ENCODE results near the gene CTU1.

CTU1 gene

DNA sequence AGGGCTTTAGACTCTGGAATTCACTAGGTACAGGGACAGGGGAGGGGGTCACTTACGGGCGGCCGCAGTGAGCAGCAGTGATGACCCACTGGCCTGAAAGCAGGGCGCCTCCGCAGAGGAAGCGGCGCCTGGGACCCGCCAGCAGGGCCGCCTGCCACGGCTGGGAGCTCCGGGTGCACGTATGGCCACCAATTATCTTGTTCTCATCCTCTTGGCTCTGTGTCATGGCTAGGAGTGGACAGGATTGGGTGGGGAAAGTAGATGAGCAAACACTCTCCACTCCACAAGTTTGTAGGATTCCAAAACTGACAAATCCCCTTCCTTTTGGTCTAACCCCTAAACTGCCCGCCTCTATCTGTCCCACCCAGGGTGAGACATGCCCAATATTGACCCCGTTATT lies 26.7 kb downstream of the CTU1 start:
- no peak for DNase-seq

DNA sequence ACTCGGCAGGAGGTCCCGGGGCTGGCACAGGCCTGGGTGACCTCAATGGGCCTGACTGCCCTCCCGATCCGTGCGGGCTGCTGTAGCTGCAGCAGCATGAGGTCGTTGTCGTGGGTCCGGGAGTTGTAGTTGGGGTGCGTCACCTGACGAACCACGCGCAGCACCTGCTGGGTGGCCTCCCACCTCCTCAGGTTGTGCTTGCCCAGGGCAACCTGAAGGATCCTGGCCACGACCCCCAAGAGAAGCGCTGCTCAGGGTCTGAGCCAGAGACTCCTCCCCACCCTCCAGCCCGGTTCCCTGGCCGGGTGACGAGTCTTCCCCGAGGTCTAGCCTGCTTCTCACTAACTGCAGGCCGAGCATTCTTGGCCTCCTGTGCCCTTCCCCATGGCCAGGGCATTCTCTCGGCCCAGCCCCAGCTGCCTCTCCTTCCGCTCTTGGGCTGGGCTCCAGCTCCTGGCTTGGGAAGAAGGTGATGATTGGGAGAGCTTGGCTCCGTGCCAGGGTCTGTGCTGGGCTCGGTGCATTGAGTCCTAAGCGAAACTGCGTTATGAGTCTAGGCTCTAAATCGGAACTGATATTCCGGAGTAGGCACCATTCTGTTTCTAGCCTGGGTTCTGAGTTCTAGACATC lies 28.6 kb downstream of the CTU1 start:
- DNase-seq: no peak

DNA sequence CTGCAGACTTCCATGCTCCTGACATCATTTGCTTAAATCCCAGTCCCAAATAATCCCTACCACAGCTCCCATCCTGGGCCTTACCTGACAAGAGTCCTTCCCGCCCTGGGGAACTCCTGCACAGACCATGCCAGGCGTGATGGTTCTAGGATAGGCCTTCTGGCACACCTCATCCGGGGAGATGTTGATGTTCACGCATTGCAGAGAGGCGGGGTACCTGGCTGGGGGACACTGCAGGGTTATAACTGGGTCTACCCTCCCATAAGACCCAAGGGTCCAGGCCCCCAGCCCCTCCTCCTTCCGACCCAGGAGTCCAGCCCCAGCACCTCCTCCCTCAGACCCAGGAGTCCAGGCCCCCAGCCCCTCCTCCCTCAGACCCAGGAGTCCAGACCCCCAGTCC lies 29.5 kb downstream of the CTU1 start:
- no peak for DNase-seq

DNA sequence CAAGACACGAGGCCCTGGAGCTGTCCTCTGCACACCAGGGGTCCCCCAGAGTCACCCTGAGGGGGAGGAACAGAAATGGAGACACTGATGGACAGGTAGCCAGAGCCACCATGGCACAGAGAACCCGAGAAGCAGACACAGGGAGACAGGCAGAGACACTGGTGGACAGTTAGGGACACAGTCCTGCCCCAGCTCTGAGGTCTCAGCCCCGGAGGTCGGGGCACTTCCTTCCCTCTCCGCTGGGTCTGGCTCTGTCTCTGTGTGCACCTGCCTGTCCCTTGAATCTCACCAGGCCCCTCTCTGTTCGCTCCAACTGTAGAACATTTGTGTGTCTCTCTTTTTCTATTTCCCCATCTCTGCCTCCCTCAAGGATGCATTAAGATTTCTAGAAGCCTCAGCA lies 30.1 kb downstream of the CTU1 start:
- DNase-seq: no peak

DNA sequence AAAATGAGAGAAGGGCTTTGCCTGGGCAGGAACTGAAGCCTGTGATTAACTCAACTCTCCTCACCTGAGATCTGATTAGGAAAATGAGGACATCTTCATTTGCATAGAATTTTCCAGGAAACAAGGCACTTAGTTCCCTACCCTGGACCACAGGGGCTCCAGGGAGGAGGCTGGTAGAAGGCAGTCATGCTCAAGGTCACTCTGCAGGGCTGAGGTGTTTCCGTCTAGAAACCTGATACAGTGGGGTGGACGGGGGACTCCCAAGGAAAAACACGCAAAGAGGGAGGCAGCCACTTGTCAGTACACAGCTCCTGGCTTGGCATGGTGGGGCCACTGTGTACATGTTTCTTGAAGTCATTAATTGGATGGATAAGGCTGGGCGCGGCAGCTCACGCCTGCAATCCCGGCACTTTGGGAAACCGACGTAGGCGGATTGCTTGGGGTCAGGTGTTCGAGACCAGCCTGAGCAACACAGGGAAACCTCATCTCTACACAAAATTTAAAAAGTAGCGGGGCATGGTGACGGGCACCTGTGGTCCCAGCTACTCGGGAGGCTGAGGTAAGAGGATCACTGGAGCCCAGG lies 31.5 kb downstream of the CTU1 start:
- DNase-seq: no peak

DNA sequence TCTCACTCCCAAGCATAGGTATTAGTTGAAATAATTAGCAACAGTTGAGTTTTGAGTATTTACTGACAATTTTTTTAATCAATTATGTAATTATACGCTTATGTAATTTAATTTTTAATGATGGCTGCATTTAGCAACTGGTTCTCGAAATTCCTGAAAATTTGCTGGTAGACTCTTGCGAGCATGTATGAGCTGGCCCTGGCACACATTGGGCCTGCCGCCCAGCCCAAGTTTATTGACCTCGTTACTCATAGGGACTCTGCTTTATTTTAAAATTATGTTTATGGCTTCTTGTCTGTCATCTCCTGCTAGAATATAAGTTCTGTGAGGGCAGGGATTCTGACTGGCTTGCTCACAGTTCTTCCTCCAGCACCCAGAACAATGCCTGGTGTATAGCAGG lies 32.2 kb downstream of the CTU1 start:
- DNase-seq: no peak

DNA sequence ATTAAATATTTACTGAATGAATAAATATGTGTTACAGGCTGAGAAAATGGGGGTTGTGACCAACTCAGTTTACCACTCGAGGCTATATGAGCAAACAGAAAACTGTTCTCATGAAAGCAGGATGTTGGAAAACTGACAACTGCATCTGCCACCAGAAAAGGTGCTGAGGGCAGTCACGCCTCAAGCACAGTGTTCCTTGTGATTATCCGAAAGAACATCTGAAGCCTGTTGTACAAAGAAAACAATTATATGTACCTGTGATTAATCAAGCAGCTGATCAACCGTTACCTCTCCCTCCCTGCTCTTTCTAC lies 37.2 kb downstream of the CTU1 start:
- DNase-seq: no peak

DNA sequence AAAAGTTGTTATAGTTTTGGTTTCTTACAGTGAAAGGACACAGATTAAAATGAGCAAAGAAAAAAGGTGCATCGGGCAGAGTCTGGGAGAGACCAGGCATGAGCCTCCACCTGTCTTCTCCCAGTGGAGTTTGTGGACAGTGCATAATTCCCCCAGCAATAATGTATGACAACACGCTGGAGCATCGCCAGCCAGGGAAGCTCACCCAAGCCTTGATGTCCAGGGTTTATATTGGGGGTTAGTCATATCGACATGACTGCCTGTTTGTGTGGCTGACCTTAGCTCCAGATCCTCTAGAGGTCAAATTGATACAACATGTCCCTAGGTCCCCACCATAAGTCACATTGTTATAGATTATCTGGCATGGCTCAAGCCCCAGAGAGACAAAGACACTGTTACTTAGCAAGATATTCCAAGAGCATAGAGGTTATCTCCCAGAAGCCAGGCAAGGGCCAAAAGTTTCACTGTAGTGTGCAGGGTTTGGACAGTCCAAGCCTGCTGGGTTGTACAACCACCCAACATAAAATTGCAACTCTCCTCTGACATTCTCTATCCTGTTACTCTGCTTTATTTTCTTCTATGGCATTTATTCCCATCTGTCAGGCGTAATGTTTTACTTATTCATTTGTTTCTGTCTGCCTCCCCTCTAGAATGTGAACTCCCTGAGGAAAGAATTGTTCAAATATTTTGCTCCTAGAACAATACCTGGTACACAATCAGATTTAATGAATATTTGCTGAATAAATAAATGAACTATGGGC lies 37.7 kb downstream of the CTU1 start:
- no peak for DNase-seq

DNA sequence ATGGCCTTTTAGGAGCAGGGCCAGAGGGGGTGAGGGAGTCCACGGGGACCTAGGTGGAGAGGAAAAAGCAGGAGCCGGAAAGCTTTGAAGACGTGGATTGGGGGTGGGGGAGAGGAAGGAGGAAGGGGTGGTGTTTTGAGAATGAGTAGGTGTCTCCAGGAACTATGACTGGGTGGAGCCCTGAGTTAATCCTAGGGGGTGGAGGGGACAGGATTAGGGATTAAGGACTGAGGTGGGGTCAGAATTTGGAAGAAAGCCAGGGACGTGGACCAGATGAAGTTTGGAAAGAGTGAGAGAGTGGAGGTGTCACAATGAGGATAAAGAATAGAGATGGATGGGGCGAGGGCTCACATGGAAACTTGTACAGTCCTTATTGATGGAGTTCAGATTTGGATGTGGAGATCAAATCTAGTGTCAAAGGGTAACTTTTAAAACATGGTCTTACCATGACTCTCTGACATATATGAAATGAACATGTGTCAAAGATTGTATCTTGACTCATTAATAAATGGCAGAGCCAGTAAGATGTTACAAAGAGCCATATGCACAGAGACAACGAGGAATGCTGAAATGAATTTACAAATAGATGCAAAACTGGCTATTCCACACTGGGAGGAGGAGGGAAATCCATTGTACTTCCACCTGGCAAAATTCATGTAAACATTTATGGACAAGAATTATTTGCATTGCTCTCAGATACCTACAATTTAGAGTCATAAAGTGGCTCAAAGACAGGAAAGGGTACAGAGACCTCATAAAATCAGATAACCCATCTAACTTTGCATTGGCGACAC lies 41.6 kb downstream of the CTU1 start:
- DNase-seq: no peak

DNA sequence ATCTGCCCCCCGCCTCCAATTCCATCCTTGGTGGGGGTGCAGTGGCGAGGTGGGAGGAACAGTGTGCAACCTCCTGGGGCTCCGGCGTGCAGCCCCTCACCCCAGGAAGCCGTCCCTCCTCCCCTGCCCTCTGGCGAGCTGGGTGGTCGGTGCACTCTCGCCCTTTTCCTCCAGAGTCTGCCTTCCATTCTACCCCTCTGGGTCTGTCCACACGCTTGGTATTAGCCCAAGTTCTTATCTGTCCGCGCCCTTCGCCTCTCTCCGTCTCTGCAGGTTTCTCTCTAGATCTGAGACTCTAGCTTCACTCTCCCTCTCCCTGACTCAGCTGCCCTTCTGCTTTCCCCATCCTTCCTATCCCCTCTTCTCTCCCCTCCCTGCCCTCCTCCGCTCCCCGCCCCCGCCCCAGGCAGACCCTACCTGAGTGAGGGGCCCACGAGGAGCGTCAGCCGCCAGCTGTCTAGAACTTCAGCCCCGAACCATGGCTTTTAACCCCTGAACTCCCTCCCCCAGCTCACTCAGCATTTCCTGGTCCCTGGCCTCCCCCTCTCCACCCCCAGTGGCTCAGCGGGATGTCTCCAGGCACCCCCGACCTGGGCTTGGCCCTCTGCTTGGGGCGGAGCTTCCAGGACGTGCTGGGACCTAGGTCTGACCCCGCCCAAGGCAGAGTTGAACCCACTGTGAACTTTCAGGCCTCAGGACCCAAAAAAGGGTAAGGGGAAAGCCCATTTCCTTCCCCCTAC lies 42.8 kb downstream of the CTU1 start:
- DNase-seq: no peak

DNA sequence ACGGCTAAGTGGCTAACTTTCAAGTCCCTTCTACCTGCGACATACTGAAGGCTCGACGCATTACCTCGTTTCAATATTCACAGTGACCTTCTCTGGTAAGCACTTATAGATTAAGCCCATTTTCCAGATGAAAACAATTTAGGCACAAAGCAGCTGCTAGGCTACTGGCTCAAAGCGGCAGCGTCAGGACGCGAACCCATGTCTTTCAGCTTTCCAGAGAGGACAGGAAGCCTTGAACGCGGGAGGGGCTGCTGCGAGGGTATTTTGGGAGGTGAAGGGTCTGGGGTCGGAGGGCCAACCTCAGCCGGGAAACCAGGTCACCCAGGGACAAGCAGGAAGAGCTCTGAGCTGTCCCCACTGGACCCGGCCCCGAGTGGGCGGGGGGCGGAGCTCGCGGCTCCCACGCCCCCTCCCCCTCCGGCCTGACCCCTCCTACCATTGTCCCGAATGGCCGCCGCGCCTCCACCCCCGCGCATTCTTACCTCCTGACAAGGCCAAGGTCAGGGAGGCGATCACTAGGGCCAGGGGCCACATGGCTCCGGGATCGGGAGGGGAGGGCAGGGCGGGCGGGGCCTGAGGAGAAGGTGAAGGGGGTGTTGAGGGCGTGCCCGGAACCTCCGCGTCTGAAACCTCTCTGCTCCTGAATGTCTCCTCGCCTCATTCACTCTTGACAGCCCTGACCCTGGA lies 43.5 kb downstream of the CTU1 start, which contains the start of gene KLK13:
Gene KLK13 (minus strand): TSS at position 559 of the 687 bp plus-strand sequence. CDS start 25 bp downstream, at position 534.
- DNase-seq: peak in 1 of 2 donors; percentile 6

DNA sequence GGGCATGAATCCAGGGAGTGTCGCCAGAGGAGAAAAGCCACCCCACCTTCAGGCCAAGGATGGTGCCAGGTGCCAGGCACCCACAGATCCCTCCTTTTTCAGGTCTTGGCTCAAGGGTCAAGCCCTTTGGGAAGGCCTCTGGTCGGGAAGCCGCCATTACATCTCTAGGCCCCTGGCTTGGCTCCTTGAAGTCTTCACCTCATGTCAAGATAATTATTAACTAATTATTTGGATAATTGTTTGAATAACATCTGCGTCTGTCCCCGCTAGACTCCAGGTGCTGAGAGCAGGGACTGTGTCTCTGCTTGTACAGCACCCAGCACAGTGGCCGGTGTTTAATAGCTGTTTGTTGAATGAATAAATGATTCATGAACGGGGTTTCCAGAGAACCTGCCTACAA lies 44.5 kb downstream of the CTU1 start:
- no peak for DNase-seq

DNA sequence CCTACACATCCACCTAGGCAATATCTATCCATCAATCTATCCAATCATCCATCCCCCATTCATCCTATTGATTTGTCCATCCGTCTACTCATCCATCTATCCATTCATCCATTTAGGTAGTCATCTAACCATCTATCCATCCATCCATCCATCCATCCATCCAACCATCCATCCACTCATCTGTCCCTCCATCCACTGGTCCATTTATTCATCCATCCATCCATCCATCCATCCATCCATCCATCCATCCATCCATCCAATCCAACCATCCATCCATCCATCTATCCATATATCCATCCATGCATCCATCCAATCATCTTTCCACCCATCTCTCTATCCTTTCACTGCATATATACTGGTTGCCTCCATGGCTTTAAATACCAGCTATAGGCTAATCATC lies 47.2 kb downstream of the CTU1 start:
- no peak for DNase-seq

DNA sequence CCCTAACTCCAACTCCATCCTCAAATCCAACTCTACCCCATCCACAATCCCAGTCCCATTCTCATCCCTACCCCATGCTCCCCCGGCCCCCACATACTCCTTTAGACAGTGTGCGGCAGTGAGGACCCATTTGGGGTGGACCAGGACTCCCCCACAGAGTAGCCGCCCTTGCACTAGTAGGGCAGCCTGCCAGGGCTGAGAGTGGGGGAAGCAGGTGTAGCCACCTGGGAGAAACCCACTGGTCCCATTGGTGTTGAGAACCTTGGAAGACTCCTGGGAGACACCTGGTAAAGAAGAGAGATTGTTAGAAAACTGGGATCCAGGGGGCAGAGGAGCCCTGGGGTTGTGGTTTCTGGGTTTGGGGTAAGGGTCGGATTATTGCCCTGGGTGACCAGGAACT lies 47.9 kb downstream of the CTU1 start:
- no peak for DNase-seq

DNA sequence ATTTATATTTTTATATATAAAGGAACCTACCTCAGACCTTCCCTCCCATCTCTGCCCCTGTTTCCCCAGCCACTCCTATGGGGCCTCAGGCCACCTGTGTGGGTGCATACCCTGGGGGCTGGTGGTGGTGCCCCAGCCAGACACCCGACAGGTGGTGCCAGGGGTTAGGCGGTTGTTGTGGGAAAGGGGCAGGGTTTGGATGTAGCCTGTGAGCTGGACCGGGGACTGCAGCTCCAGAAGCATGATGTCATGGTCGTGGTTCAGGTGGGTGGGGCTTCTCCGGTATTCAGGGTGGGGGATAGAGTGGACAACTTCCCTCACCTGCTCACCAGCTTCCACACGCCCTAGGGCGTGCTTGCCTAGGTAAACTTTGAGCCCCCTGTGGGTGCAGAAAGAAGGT lies 48.5 kb downstream of the CTU1 start:
- DNase-seq: no peak

DNA sequence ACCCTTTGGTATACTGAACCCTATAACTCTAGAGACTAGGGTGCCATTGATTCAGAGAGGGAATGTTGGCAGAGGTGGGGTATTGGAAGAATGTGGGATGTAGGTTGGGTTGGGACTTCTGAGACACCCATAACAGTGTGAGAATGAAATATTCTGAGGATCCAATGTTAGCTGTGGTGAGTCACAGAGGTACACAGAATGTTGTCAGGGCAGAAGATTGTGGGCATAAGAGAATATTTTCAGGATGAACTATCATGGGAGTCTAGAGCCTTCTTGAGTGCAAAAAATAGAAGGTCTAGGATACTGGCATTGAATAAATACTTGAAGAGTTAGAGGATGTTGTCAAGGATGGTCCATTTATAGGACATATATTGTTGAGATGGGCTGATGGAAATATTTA lies 52.3 kb downstream of the CTU1 start:
- no peak for DNase-seq

Data from inflammatory macrophage treated with lipopolysaccharide for 1 hour (primary cell).